Upper lobe of right lung (tissue), 1 donor: Measurements from ENCODE around the gene GRAMD1C. TPM values are rescaled to one million over a fixed set of nuclear protein-coding genes. Genes with fewer than 3 reads are reported as not detected.
A peak's percentile ranks its signal among the peaks of the same experiment; 100 is the strongest.

Experiments used
- ATAC-seq: fragments of 200-7000 bp; cut with Tn5 transposase; one replicate; pipeline ENCODE4 v1.9.1; 2020; ENCODE audit warnings: mild to moderate bottlenecking, moderate library complexity
- DNase-seq: peaks from one replicate; pipeline ENCODE4 v3.0.0-alpha.2; 2020
- H3K27ac ChIP-seq: fragments of 200-600 bp; one replicate; pipeline ENCODE4 v1.8.0; 2022
- H3K27me3 ChIP-seq: fragments of 200-600 bp; one replicate; pipeline ENCODE4 v1.8.0; 2022; ENCODE audit warnings: mild to moderate bottlenecking
- H3K36me3 ChIP-seq: fragments of 200-600 bp; one replicate; pipeline ENCODE4 v1.8.0; 2022
- H3K4me1 ChIP-seq: fragments of 200-600 bp; one replicate; pipeline ENCODE4 v1.8.0; 2022
- H3K4me3 ChIP-seq: fragments of 200-600 bp; one replicate; pipeline ENCODE4 v1.8.0; 2022; ENCODE audit warnings: mild to moderate bottlenecking
- H3K9me3 ChIP-seq: fragments of 200-600 bp; one replicate; pipeline ENCODE4 v1.8.0; 2022
- CTCF ChIP-seq: fragments of 200-600 bp; IDR thresholded peaks from one replicate; pipeline ENCODE4 v1.8.0; 2022; ENCODE audit warnings: antibody characterized with exemption
- intact Hi-C: fragments of 100-400 bp; cut with DNase I; formaldehyde crosslinking; loops from one replicate; pipeline ENCODE4 v1.11.0; 2022
- total RNA-seq: library from RNA; stranded (reverse); fragmentation: NEBNext Ultra II Directional; extraction: Animal tissue kit (Norgen Biotek cat#: 25700); gene quantifications from one replicate; pipeline ENCODE4 v1.2.1, GENCODE V29; 2021
- donor health status: DM: no; HTN: yes; CAD: no; lungs with severe emphysema.

GRAMD1C gene
- total RNA-seq, 1 donor from 2014 or later, result 6.4 TPM

- no peak for TF ChIP-seq CTCF
- H3K9me3 ChIP-seq, result no peaks in the 10 kb centered on the region
- no peak overlapping the region for H3K27ac ChIP-seq
- H3K4me1 ChIP-seq, result no peaks in the 10 kb centered on the region
- ATAC-seq, result peak; percentile 57
- intact Hi-C loops, result no loop called here
- H3K4me3 ChIP-seq, result no peak overlapping the region
- no peak for DNase-seq
- H3K36me3 ChIP-seq, result no peaks in the 10 kb centered on the region
- H3K27me3 ChIP-seq, result no peaks in the 10 kb centered on the region
Measured at GRCh38 chr3:113890256-113890900, 51.8 kb downstream of the GRAMD1C start.

- intact Hi-C loops, result no loop called here
- Histone ChIP-seq H3K36me3 (no peaks in the 10 kb centered on the region), H3K9me3 (no peaks in the 10 kb centered on the region), H3K4me1 (peaks cover 6% of the 10 kb centered on the region), H3K27me3 (no peaks in the 10 kb centered on the region), H3K4me3 (no peak overlapping the region), H3K27ac (no peak overlapping the region)
- no peak for DNase-seq
- ATAC-seq, result no peak
- TF ChIP-seq CTCF, result no peak
Measured at GRCh38 chr3:113894927-113895326, 56.3 kb downstream of the GRAMD1C start.

- no peak for TF ChIP-seq CTCF
- Histone ChIP-seq H3K9me3 (no peaks in the 10 kb centered on the region), H3K36me3 (no peaks in the 10 kb centered on the region), H3K4me3 (no peak overlapping the region), H3K27me3 (no peaks in the 10 kb centered on the region), H3K4me1 (peaks cover 6% of the 10 kb centered on the region), H3K27ac (no peak overlapping the region)
- ATAC-seq (no peak), DNase-seq (no peak)
- intact Hi-C loops, result no loop called here
Measured at GRCh38 chr3:113895964-113896363, 57.4 kb downstream of the GRAMD1C start.

GRCh38 chr3:113896930-113897329, 58.3 kb downstream of the GRAMD1C start:
- Histone ChIP-seq H3K27ac (no peak overlapping the region), H3K36me3 (no peaks in the 10 kb centered on the region), H3K9me3 (no peaks in the 10 kb centered on the region), H3K27me3 (no peaks in the 10 kb centered on the region), H3K4me3 (peak overlapping the region; percentile 41), H3K4me1 (peaks cover 6% of the 10 kb centered on the region)
- no peak for TF ChIP-seq CTCF
- intact Hi-C loops, result no loop called here
- no peak for DNase-seq
- no peak for ATAC-seq

GRCh38 chr3:113897373-113897777, 58.8 kb downstream of the GRAMD1C start:
- peaks cover 6% of the 10 kb centered on the region for H3K4me1 ChIP-seq
- no peak for TF ChIP-seq CTCF
- no peaks in the 10 kb centered on the region for H3K9me3 ChIP-seq
- H3K27ac ChIP-seq, result peak overlapping the region; percentile 58
- DNase-seq (no peak), ATAC-seq (peak; percentile 94)
- no peaks in the 10 kb centered on the region for H3K36me3 ChIP-seq
- H3K4me3 ChIP-seq, result peak overlapping the region; percentile 41
- intact Hi-C loops, result no loop called here
- H3K27me3 ChIP-seq, result no peaks in the 10 kb centered on the region

GRCh38 chr3:113898892-113899291, 60.3 kb downstream of the GRAMD1C start:
- Histone ChIP-seq H3K9me3 (no peaks in the 10 kb centered on the region), H3K4me1 (peaks cover 6% of the 10 kb centered on the region), H3K27ac (no peak overlapping the region), H3K36me3 (no peaks in the 10 kb centered on the region), H3K27me3 (no peaks in the 10 kb centered on the region), H3K4me3 (no peak overlapping the region)
- ATAC-seq, result peak; percentile 22
- intact Hi-C loops, result no loop called here
- TF ChIP-seq CTCF, result no peak
- no peak for DNase-seq
